Left lung (tissue), 10 donors: ENCODE results near the gene HIGD1C. TPM values are rescaled to one million over a fixed set of nuclear protein-coding genes. Genes with fewer than 3 reads are reported as not detected.

Experiments used
- ATAC-seq: fragments of 200-7000 bp; cut with Tn5 transposase; one replicate; pipeline ENCODE4 v1.9.1; 2020; ENCODE audit warnings: moderate library complexity
- DNase-seq, 4 donors: peaks; one replicate each; pipeline ENCODE4 v3.0.0-alpha.2; 2013 to 2020
- H3K27ac ChIP-seq, 2 donors: fragments of 200-600 bp; sonication (generic) in 1 of 2; one replicate each; pipeline versions ENCODE4 v1.5.0 to v1.8.0; 2020 to 2021
- H3K27me3 ChIP-seq, 2 donors: fragments of 200-600 bp; sonication (generic) in 1 of 2; one replicate each; pipeline versions ENCODE4 v1.5.0 to v1.8.0; 2020 to 2021
- H3K36me3 ChIP-seq, 2 donors: fragments of 200-600 bp; sonication (generic) in 1 of 2; one replicate each; pipeline versions ENCODE4 v1.5.0 to v1.8.0; 2020 to 2021
- H3K4me1 ChIP-seq, 2 donors: fragments of 200-600 bp; one replicate each; pipeline ENCODE4 v1.8.0; 2021
- H3K4me3 ChIP-seq, 2 donors: fragments of 200-600 bp; sonication (generic) in 1 of 2; one replicate each; pipeline versions ENCODE4 v1.5.0 to v1.8.0; 2020 to 2021; ENCODE audit warnings: mild to moderate bottlenecking in 1 of 2
- H3K9me3 ChIP-seq, 2 donors: fragments of 200-600 bp; sonication (generic) in 1 of 2; one replicate each; pipeline versions ENCODE4 v1.5.0 to v1.8.0; 2020 to 2021
- CTCF ChIP-seq, 2 donors: fragments of 200-600 bp; sonication (generic) in 1 of 2; IDR thresholded peaks; one replicate each; pipeline versions ENCODE4 v1.5.0 to v1.8.0; 2021; ENCODE audit warnings: antibody characterized with exemption in 2 of 2
- intact Hi-C, 2 donors: fragments of 100-400 bp; cut with DNase I; formaldehyde crosslinking; loops; one replicate each; pipeline versions ENCODE4 v1.11.2 to v1.14.2; 2022
- polyA plus RNA-seq, 6 donors: library from polyadenylated mRNA; unstranded; fragments of 120-200 nt; gene quantifications; one replicate each; pipeline ENCODE4 v1.2.1, GENCODE V29; 2013; ENCODE audit not compliant: insufficient read length in 6 of 6
- total RNA-seq, 2 donors: library from RNA; stranded (reverse); fragmentation: NEBNext Ultra II Directional; extraction: Animal tissue kit (Norgen Biotek cat#: 25700); gene quantifications; one replicate each; pipeline ENCODE4 v1.2.1, GENCODE V29; 2021
- donor health status: DM: no; HTN: yes; CAD: no.
- donor health status: DM: no; HTN: no; CAD: no.

HIGD1C gene
- total and polyA plus RNA-seq, 8 donors: 0.53 to 0.94 (median 0.56) TPM; not detected in 3

GRCh38 chr12:50984586-50985298 lies 32.4 kb downstream of the HIGD1C start:
- peak; percentile 8 for ATAC-seq
- H3K27ac ChIP-seq: peak overlapping the region; percentile 74 to 79
- no peak for DNase-seq
- H3K27me3 ChIP-seq: no peaks in the 10 kb centered on the region
- intact Hi-C loops: loop anchor here in 1 of 2 donors (10.0 kb wide), 1 partner anchor 150 kb away; no protein-coding TSS in a partner anchor
- TF ChIP-seq CTCF (IDR thresholded peaks at IDR 0.05): no peak
- no peak overlapping the region for H3K4me3 ChIP-seq
- peaks cover 13 to 25% of the 10 kb centered on the region in 2 donors for H3K4me1 ChIP-seq
- peaks cover 4 to 54% of the 10 kb centered on the region in 2 donors for H3K36me3 ChIP-seq
- no peaks in the 10 kb centered on the region for H3K9me3 ChIP-seq

GRCh38 chr12:50985322-50985721 lies 33.0 kb downstream of the HIGD1C start:
- TF ChIP-seq CTCF (IDR thresholded peaks at IDR 0.05): no peak

GRCh38 chr12:50986966-50987737 lies 34.8 kb downstream of the HIGD1C start:
- peak in 1 of 2 donors; percentile 35 for TF ChIP-seq CTCF (IDR thresholded peaks at IDR 0.05)
- Histone ChIP-seq H3K4me3 (no peak overlapping the region), H3K4me1 (peaks cover 13 to 25% of the 10 kb centered on the region in 2 donors), H3K27me3 (no peaks in the 10 kb centered on the region), H3K36me3 (peaks cover 8 to 59% of the 10 kb centered on the region in 2 donors), H3K27ac (peak overlapping the region in 1 of 2 donors; percentile 21), H3K9me3 (no peaks in the 10 kb centered on the region)
- ATAC-seq (peak; percentile 85), DNase-seq (peak in 2 of 4 donors; percentile 57 to 77)
- intact Hi-C loops: loop anchor here in 1 of 2 donors (10.0 kb wide), 1 partner anchor 152 kb away; no protein-coding TSS in a partner anchor

More at GRCh38 chr12:50985322-50985721, 33.0 kb downstream of the HIGD1C start:
- Histone ChIP-seq H3K9me3 (no peaks in the 10 kb centered on the region), H3K27me3 (no peaks in the 10 kb centered on the region), H3K36me3 (peaks cover 8 to 54% of the 10 kb centered on the region in 2 donors), H3K4me1 (peaks cover 13 to 25% of the 10 kb centered on the region in 2 donors), H3K4me3 (no peak overlapping the region), H3K27ac (peak overlapping the region; percentile 74 to 79)
- intact Hi-C loops: loop anchor here in 1 of 2 donors (10.0 kb wide), 1 partner anchor 151 kb away; no protein-coding TSS in a partner anchor
- peak; percentile 77 for ATAC-seq
- DNase-seq: peak in 1 of 4 donors; percentile 10

GRCh38 chr12:50988051-50988450 lies 35.7 kb downstream of the HIGD1C start:
- H3K27me3 ChIP-seq: no peaks in the 10 kb centered on the region
- peaks cover 8 to 68% of the 10 kb centered on the region in 2 donors for H3K36me3 ChIP-seq
- no peaks in the 10 kb centered on the region for H3K9me3 ChIP-seq
- H3K27ac ChIP-seq: no peak overlapping the region
- intact Hi-C loops: loop anchor here in 1 of 2 donors (10.0 kb wide), 1 partner anchor 153 kb away; no protein-coding TSS in a partner anchor
- no peak for ATAC-seq
- no peak for DNase-seq
- H3K4me3 ChIP-seq: no peak overlapping the region
- no peak for TF ChIP-seq CTCF (IDR thresholded peaks at IDR 0.05)
- peaks cover 13 to 25% of the 10 kb centered on the region in 2 donors for H3K4me1 ChIP-seq
